Stimulated activated CD8-positive, alpha-beta memory T cell treated with anti-CD3 and anti-CD28 coated beads, Interleukin-15, amount 100 ng/mL, for 24 hours (primary cell): ENCODE measurements around the gene CACNA1B.

Experiments
- DNase-seq: peaks from one replicate; pipeline ENCODE4 v3.0.0-alpha.2; 2020; ENCODE audit warnings: low read depth

The CACNA1B gene

GRCh38 chr9:137986268-137987099, 108.9 kb downstream of the CACNA1B start:
- DNase-seq, result no peak

GRCh38 chr9:137987244-137988030, 109.9 kb downstream of the CACNA1B start:
- DNase-seq, result no peak

- no peak for DNase-seq
Measured at GRCh38 chr9:137988051-137988450, 110.5 kb downstream of the CACNA1B start.

GRCh38 chr9:137988701-137989100, 111.1 kb downstream of the CACNA1B start:
- DNase-seq, result no peak

GRCh38 chr9:137989156-137989555, 111.6 kb downstream of the CACNA1B start:
- no peak for DNase-seq

- DNase-seq, result no peak
Measured at GRCh38 chr9:137989999-137990715, 112.6 kb downstream of the CACNA1B start.

- DNase-seq, result no peak
Measured at GRCh38 chr9:138003485-138004190, 126.1 kb downstream of the CACNA1B start.

- DNase-seq, result no peak
Measured at GRCh38 chr9:138006576-138007233, 129.1 kb downstream of the CACNA1B start.

GRCh38 chr9:138007566-138007917, 130.0 kb downstream of the CACNA1B start:
- DNase-seq, result no peak

GRCh38 chr9:138007918-138008841, 130.6 kb downstream of the CACNA1B start:
- DNase-seq, result no peak

- no peak for DNase-seq
Measured at GRCh38 chr9:138009016-138009802, 131.6 kb downstream of the CACNA1B start.

GRCh38 chr9:138009803-138010690, 132.5 kb downstream of the CACNA1B start:
- no peak for DNase-seq

GRCh38 chr9:138010861-138011260, 133.3 kb downstream of the CACNA1B start:
- DNase-seq, result no peak

- DNase-seq, result no peak
Measured at GRCh38 chr9:138011951-138012500, 134.4 kb downstream of the CACNA1B start.

GRCh38 chr9:138013273-138013672, 135.7 kb downstream of the CACNA1B start:
- DNase-seq, result no peak

GRCh38 chr9:138013836-138014562, 136.4 kb downstream of the CACNA1B start:
- DNase-seq, result no peak

GRCh38 chr9:138014563-138014945, 137.0 kb downstream of the CACNA1B start:
- no peak for DNase-seq
